ENCODE measurements around the gene ERF.

DNA sequence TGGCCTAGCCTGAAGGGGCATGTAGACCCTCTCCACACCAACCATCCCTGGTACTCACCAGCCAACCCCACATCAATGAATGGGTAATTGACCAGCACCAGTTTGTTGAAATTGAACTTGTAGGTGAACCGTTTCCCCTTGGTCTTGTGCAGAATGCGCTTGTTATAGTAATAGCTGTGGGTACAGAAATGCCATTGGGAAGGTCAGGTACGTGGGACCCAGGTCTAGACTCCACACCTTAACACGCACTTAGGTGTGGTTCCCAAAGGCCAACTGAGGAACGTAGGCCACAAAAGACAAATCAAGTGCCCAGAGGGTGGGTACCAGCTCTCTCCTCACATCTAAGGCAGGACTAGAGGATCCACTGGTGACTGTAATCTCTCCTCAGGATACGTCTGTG, 5.2 kb downstream of the ERF start:
- TF ChIP-seq EZH2 (IDR thresholded peaks at IDR 0.05; ENCODE audit: insufficient read depth, poor library complexity, severe bottlenecking) (no peak), EZH2phosphoT487 (IDR thresholded peaks at IDR 0.05; ENCODE audit: insufficient read depth, low read depth) (no peak)

Measured in GM23248 (cell line).